ENCODE measurements around the gene LAMA5.

The LAMA5 gene

GRCh38 chr20:62405108-62405980, 38.2 kb upstream of the LAMA5 start:
- DNase-seq (ENCODE audit: low read depth in 1 of 2, low spot score in 1 of 2) = no peak

- DNase-seq (ENCODE audit: low read depth in 1 of 2, low spot score in 1 of 2) = no peak
Measured at GRCh38 chr20:62404761-62405107, 37.6 kb upstream of the LAMA5 start.

- no peak for DNase-seq (ENCODE audit: low read depth in 1 of 2, low spot score in 1 of 2)
Measured at GRCh38 chr20:62404112-62404665, 37.1 kb upstream of the LAMA5 start.

- no peak for DNase-seq (ENCODE audit: low read depth in 1 of 2, low spot score in 1 of 2)
Measured at GRCh38 chr20:62403331-62403730, 36.2 kb upstream of the LAMA5 start.

- DNase-seq (ENCODE audit: low read depth in 1 of 2, low spot score in 1 of 2) = no peak
Measured at GRCh38 chr20:62402456-62403150, 35.5 kb upstream of the LAMA5 start.

- DNase-seq (ENCODE audit: low read depth in 1 of 2, low spot score in 1 of 2) = no peak
Measured at GRCh38 chr20:62401331-62401779, 34.2 kb upstream of the LAMA5 start.

- no peak for DNase-seq (ENCODE audit: low read depth in 1 of 2, low spot score in 1 of 2)
Measured at GRCh38 chr20:62400541-62400940, 33.4 kb upstream of the LAMA5 start.

- DNase-seq (ENCODE audit: low read depth in 1 of 2, low spot score in 1 of 2) = no peak
Measured at GRCh38 chr20:62400021-62400420, 32.9 kb upstream of the LAMA5 start.

- no peak for DNase-seq (ENCODE audit: low read depth in 1 of 2, low spot score in 1 of 2)
Measured at GRCh38 chr20:62398120-62398821, 31.2 kb upstream of the LAMA5 start.

- DNase-seq (ENCODE audit: low read depth in 1 of 2, low spot score in 1 of 2) = no peak
Measured at GRCh38 chr20:62396367-62397239, 29.5 kb upstream of the LAMA5 start.

- DNase-seq (ENCODE audit: low read depth in 1 of 2, low spot score in 1 of 2) = no peak
Measured at GRCh38 chr20:62395311-62396242, 28.5 kb upstream of the LAMA5 start.

GRCh38 chr20:62394248-62395245, 27.4 kb upstream of the LAMA5 start:
- DNase-seq (ENCODE audit: low read depth in 1 of 2, low spot score in 1 of 2) = no peak

GRCh38 chr20:62393830-62394229, 26.7 kb upstream of the LAMA5 start:
- DNase-seq (ENCODE audit: low read depth in 1 of 2, low spot score in 1 of 2) = no peak

GRCh38 chr20:62393335-62393665, 26.2 kb upstream of the LAMA5 start:
- DNase-seq (ENCODE audit: low read depth in 1 of 2, low spot score in 1 of 2) = no peak

- DNase-seq (ENCODE audit: low read depth in 1 of 2, low spot score in 1 of 2) = no peak
Measured at GRCh38 chr20:62392621-62393334, 25.7 kb upstream of the LAMA5 start.

- DNase-seq (ENCODE audit: low read depth in 1 of 2, low spot score in 1 of 2) = no peak
Measured at GRCh38 chr20:62392077-62392418, 24.9 kb upstream of the LAMA5 start.

- DNase-seq (ENCODE audit: low read depth in 1 of 2, low spot score in 1 of 2) = no peak
Measured at GRCh38 chr20:62391165-62392076, 24.3 kb upstream of the LAMA5 start.
